Measurements from ENCODE around the gene PPP6R1.
"Not testable (repeated sequence)": the region's sequence is repeated elsewhere in the genome, so short reads cannot be mapped to it uniquely, and the experiment has no call there.

PPP6R1 gene

GRCh38 chr19:55223291-55224037 lies 35.4 kb downstream of the PPP6R1 start:
- DNase-seq = no peak

- no peak for DNase-seq
These were observed 38.3 kb downstream of the PPP6R1 start for GRCh38 chr19:55220525-55220924.

GRCh38 chr19:55216461-55217198 lies 42.2 kb downstream of the PPP6R1 start:
- peak; percentile 99 for DNase-seq

GRCh38 chr19:55213547-55213946 lies 45.3 kb downstream of the PPP6R1 start:
- DNase-seq = no peak

- DNase-seq = peak; percentile 84 to 90
These were observed 46.4 kb downstream of the PPP6R1 start for GRCh38 chr19:55212447-55212846.

- DNase-seq = no peak
These were observed 48.9 kb downstream of the PPP6R1 start for GRCh38 chr19:55209693-55210472.

GRCh38 chr19:55208880-55209692 lies 49.7 kb downstream of the PPP6R1 start, which contains the start of gene PTPRH:
TSS of gene PTPRH (minus strand) at chr19:55209501. CDS start at chr19:55209433, 68 bp downstream.
- peak; percentile 32 to 43 for DNase-seq

- DNase-seq = peak; percentile 73 to 79
These were observed 51.9 kb downstream of the PPP6R1 start for GRCh38 chr19:55206664-55207500.

- DNase-seq = not testable (repeated sequence)
These were observed 56.6 kb downstream of the PPP6R1 start for GRCh38 chr19:55202199-55202598.

- no peak for DNase-seq
These were observed 59.1 kb downstream of the PPP6R1 start for GRCh38 chr19:55199620-55200204.

GRCh38 chr19:55198651-55199050 lies 60.2 kb downstream of the PPP6R1 start:
- no peak for DNase-seq

GRCh38 chr19:55197528-55197927 lies 61.3 kb downstream of the PPP6R1 start:
- DNase-seq = peak; percentile 14 to 26

GRCh38 chr19:55196803-55197202 lies 62.0 kb downstream of the PPP6R1 start:
- DNase-seq = no peak

GRCh38 chr19:55193481-55193880 lies 65.3 kb downstream of the PPP6R1 start:
- DNase-seq = peak; percentile 71

- DNase-seq = peak in 1 of 2 experiments; percentile 18
These were observed 69.4 kb downstream of the PPP6R1 start for GRCh38 chr19:55189403-55189835.

GRCh38 chr19:55188625-55189024 lies 70.2 kb downstream of the PPP6R1 start:
- DNase-seq = no peak

GRCh38 chr19:55186080-55186479 lies 72.7 kb downstream of the PPP6R1 start:
- no peak for DNase-seq

- DNase-seq = no peak
These were observed 77.1 kb downstream of the PPP6R1 start for GRCh38 chr19:55181740-55182139.
